Measurements from ENCODE around the gene PTPN2. TPM values are rescaled to one million over a fixed set of nuclear protein-coding genes. Genes with fewer than 3 reads are reported as not detected.

Gene PTPN2
- total and polyA plus RNA-seq, 9 of the 15 experiments (the other 6 are each of a cell fraction or from before 2014, with no cell fraction given): 36.6 to 66.4 (median 43.8) TPM

DNA sequence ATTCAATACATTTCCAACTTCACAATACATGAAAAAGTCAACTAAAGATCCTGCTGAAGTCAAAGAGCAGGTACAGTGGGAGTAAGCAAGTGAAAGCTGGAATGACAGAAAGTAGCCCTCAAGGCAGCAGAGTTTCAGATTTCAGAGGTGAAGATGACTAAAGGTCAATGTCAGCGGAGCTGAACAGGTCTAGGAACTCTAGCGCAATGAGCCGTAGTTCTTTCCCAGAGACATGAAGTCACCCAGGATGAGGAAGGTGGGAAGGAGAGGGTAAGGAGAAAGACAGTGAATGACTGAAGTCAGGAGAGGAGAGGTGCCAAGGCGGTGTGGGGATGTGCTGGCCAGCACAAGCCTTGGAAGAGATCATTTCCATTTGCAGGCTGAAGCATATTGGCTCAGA is 28.1 kb downstream of the PTPN2 start:
- Histone ChIP-seq H3K4me3 (no peak overlapping the region), H2AFZ (ENCODE audit: low read depth, low read length) (no peak overlapping the region), H3K4me2 (ENCODE audit: insufficient read depth, low read length) (no peak overlapping the region), H3K4me1 (replicated peaks in 1 of 2; ENCODE audit: control insufficient read depth in 2 of 2, insufficient read depth in 2 of 2, low read length in 2 of 2) (no peaks in the 10 kb centered on the region), H3K9ac (ENCODE audit: insufficient read depth in 1 of 2, low read depth in 2 of 2, low read length in 2 of 2) (no peak overlapping the region), H3K36me3 (ENCODE audit: control insufficient read depth, insufficient read depth, low read length) (peaks cover 25% of the 10 kb centered on the region; the same call in 1 of the 3 replicates), H3K27me3 (ENCODE audit: control insufficient read depth in 2 of 2, insufficient read depth in 2 of 2, low read length in 2 of 2) (no peaks in the 10 kb centered on the region), H3K27ac (ENCODE audit: extremely low read depth, low read depth, low read length) (no peak overlapping the region), H4K20me1 (replicated peaks; ENCODE audit: control insufficient read depth, insufficient read depth, low read length) (no peaks in the 10 kb centered on the region), H3K9me1 (ENCODE audit: control insufficient read depth, insufficient read depth, low read length) (no peaks in the 10 kb centered on the region), H3K79me2 (ENCODE audit: control insufficient read depth, insufficient read depth, low read length) (peaks cover 19% of the 10 kb centered on the region), H3K9me3 (replicated peaks; ENCODE audit: control insufficient read depth, insufficient read depth, low read depth, low read length) (no peaks in the 10 kb centered on the region)
- ATAC-seq (no peak), DNase-seq (ENCODE audit: extremely low read depth in 1 of 4, low spot score in 3 of 4) (no peak), FAIRE-seq (no peak)
- TF ChIP-seq ZBTB8A (IDR thresholded peaks at IDR 0.05; ENCODE audit: partially characterized antibody): no peak
- TF ChIP-seq, protein P1, sequence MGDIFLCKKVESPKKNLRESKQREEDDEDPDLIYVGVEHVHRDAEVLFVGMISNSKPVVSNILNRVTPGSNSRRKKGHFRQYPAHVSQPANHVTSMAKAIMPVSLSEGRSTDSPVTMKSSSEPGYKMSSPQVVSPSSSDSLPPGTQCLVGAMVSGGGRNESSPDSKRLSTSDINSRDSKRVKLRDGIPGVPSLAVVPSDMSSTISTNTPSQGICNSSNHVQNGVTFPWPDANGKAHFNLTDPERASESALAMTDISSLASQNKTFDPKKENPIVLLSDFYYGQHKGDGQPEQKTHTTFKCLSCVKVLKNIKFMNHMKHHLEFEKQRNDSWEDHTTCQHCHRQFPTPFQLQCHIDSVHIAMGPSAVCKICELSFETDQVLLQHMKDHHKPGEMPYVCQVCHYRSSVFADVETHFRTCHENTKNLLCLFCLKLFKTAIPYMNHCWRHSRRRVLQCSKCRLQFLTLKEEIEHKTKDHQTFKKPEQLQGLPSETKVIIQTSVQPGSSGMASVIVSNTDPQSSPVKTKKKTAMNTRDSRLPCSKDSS (IDR thresholded peaks at IDR 0.05; ENCODE audit: low read depth, partially characterized antibody): no peak
- TF ChIP-seq, protein P2, sequence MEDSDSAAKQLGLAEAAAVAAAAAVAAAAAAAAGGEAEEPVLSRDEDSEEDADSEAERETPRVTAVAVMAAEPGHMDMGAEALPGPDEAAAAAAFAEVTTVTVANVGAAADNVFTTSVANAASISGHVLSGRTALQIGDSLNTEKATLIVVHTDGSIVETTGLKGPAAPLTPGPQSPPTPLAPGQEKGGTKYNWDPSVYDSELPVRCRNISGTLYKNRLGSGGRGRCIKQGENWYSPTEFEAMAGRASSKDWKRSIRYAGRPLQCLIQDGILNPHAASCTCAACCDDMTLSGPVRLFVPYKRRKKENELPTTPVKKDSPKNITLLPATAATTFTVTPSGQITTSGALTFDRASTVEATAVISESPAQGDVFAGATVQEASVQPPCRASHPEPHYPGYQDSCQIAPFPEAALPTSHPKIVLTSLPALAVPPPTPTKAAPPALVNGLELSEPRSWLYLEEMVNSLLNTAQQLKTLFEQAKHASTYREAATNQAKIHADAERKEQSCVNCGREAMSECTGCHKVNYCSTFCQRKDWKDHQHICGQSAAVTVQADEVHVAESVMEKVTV (CRISPR knock-in tag; IDR thresholded peaks at IDR 0.05): no peak
- TF ChIP-seq HDAC6 (IDR thresholded peaks at IDR 0.05; ENCODE audit: low read depth, low read length): no peak
- no peak for TF ChIP-seq PRMT5 (CRISPR knock-in tag; IDR thresholded peaks at IDR 0.05)
- TF ChIP-seq ZFPM2 (CRISPR knock-in tag; IDR thresholded peaks at IDR 0.05): no peak
- TF ChIP-seq ZNF444 (CRISPR knock-in tag; IDR thresholded peaks at IDR 0.05): no peak
- no peak for TF ChIP-seq SUPT5H (IDR thresholded peaks at IDR 0.05)
- CTCF ChIA-PET (ENCODE audit: low intra/inter-chr PET ratio): no interaction called here
- POLR2A ChIA-PET: interaction anchor here (0.6 to 1.7 kb wide), 4 partner anchors 8 to 29 kb away, joined by 3 to 6 read pairs (median 4); no protein-coding TSS in a partner anchor
- in situ Hi-C loops (cut with MboI): no loop called here
- intact Hi-C loops (cut with micrococcal nuclease): no loop called here
- WGBS (ENCODE audit: insufficient coverage, low coverage, missing lambda C conversion rate): 91% methylated on average over 4 of the region's 4 CpGs
- no TSS peak for BruUV-seq (replicated peaks)

All from K562 (cell line).